CD14-positive monocyte (primary cell): Measurements from ENCODE around the gene ZNF883. TPM values are rescaled to one million over a fixed set of nuclear protein-coding genes. Genes with fewer than 3 reads are reported as not detected.

Experiments used
- DNase-seq, 3 donors: peaks; one replicate each; pipeline ENCODE4 v3.0.0-alpha.2; 2011 to 2022
- H2AFZ ChIP-seq: 2 replicates; pipeline ENCODE4 v1.6.0; 2012; ENCODE audit warnings: mild to moderate bottlenecking, low read depth, low read length, inconsistent platforms; ENCODE audit not compliant: insufficient read depth, poor library complexity, severe bottlenecking
- H3K27ac ChIP-seq, 2 donors: 1 replicate in 1 of 2; 2 replicates in 1 of 2; pipeline ENCODE4 v1.5.1; 2012 to 2013; ENCODE audit warnings: low read length in 2 of 2, control low read depth in 1 of 2, inconsistent platforms in 1 of 2, low read depth in 1 of 2, mild to moderate bottlenecking in 1 of 2
- H3K27me3 ChIP-seq, 2 donors: one replicate each; pipeline versions ENCODE4 v1.6.0 to v1.6.1; 2011 to 2013; ENCODE audit warnings: low read length in 2 of 2; ENCODE audit not compliant: control insufficient read depth in 2 of 2, insufficient read depth in 2 of 2
- H3K36me3 ChIP-seq, 2 donors: replicated peaks in 1 of 2; 1 replicate in 1 of 2; 2 replicates in 1 of 2; pipeline versions ENCODE4 v1.5.1 to v1.6.1; 2012 to 2013; ENCODE audit warnings: low read length in 2 of 2, control low read depth in 1 of 2, inconsistent platforms in 1 of 2, mild to moderate bottlenecking in 1 of 2; ENCODE audit not compliant: insufficient read depth in 2 of 2, control insufficient read depth in 1 of 2
- H3K4me1 ChIP-seq, 2 donors: 1 replicate in 1 of 2; 2 replicates in 1 of 2; pipeline versions ENCODE4 v1.5.1 to v1.6.1; 2012 to 2013; ENCODE audit warnings: low read length in 2 of 2, control low read depth in 1 of 2, inconsistent platforms in 1 of 2, mild to moderate bottlenecking in 1 of 2, moderate library complexity in 1 of 2; ENCODE audit not compliant: insufficient read depth in 2 of 2, control insufficient read depth in 1 of 2
- H3K4me2 ChIP-seq: replicated peaks from 2 replicates; pipeline ENCODE3; 2012; ENCODE audit warnings: low read length, moderate library complexity, mild to moderate bottlenecking; ENCODE audit not compliant: poor library complexity, severe bottlenecking; ENCODE audit errors: extremely low read depth
- H3K4me3 ChIP-seq, 3 experiments: fragments of 200-600 bp in 1 of 3; sonication (generic) in 1 of 3; replicated peaks in 1 of 3; 1 replicate in 2 of 3; 2 replicates in 1 of 3; pipeline ENCODE4 v1.5.1; 2011 to 2013; ENCODE audit warnings: low read length in 3 of 3, mild to moderate bottlenecking in 3 of 3, control low read depth in 2 of 3, low read depth in 2 of 3, inconsistent platforms in 1 of 3, moderate library complexity in 1 of 3
- H3K79me2 ChIP-seq: 2 replicates; pipeline ENCODE4 v1.6.0; 2012; ENCODE audit warnings: mild to moderate bottlenecking, control low read depth, inconsistent platforms, low read length, moderate library complexity; ENCODE audit not compliant: insufficient read depth
- H3K9ac ChIP-seq: 2 replicates; pipeline ENCODE4 v1.6.0; 2017; ENCODE audit warnings: low read length, mild to moderate bottlenecking; ENCODE audit not compliant: insufficient read depth, poor library complexity, severe bottlenecking
- H3K9me3 ChIP-seq, 2 donors: replicated peaks in 1 of 2; 1 replicate in 1 of 2; 2 replicates in 1 of 2; pipeline versions ENCODE4 v1.5.1 to v1.6.1; 2012 to 2013; ENCODE audit warnings: low read length in 2 of 2, control low read depth in 1 of 2; ENCODE audit not compliant: control insufficient read depth in 1 of 2, insufficient read depth in 1 of 2
- H4K20me1 ChIP-seq: 2 replicates; pipeline ENCODE4 v1.6.0; 2012; ENCODE audit warnings: mild to moderate bottlenecking, low read length, control low read depth, moderate library complexity; ENCODE audit not compliant: insufficient read depth
- H3K27ac Mint-ChIP-seq, 7 donors: one replicate each; pipeline ENCODE4 v1.8.0; 2020; ENCODE audit warnings: mild to moderate bottlenecking in 7 of 7, mixed read lengths in 7 of 7, moderate library complexity in 6 of 7, inconsistent platforms in 2 of 7
- H3K27me3 Mint-ChIP-seq, 3 donors: one replicate each; pipeline ENCODE4 v1.8.0; 2021 to 2022; ENCODE audit warnings: low read depth in 3 of 3, mild to moderate bottlenecking in 3 of 3, mixed read lengths in 3 of 3, moderate library complexity in 3 of 3, inconsistent platforms in 1 of 3
- H3K36me3 Mint-ChIP-seq, 2 donors: one replicate each; pipeline ENCODE4 v1.8.0; 2020; ENCODE audit warnings: mixed read lengths in 2 of 2, inconsistent platforms in 1 of 2, mild to moderate bottlenecking in 1 of 2
- H3K4me1 Mint-ChIP-seq: one replicate; pipeline ENCODE4 v1.8.0; 2020; ENCODE audit warnings: mild to moderate bottlenecking, mixed read lengths
- H3K4me3 Mint-ChIP-seq, 2 donors: one replicate each; pipeline ENCODE4 v1.8.0; 2020; ENCODE audit warnings: mild to moderate bottlenecking in 2 of 2, mixed read lengths in 2 of 2, moderate library complexity in 1 of 2
- H3K9me3 Mint-ChIP-seq, 7 donors: one replicate each; pipeline ENCODE4 v1.8.0; 2020 to 2022; ENCODE audit warnings: mixed read lengths in 7 of 7, mild to moderate bottlenecking in 6 of 7, moderate library complexity in 6 of 7, inconsistent platforms in 2 of 7
- CTCF ChIP-seq: fragments of 200-600 bp; IDR thresholded peaks from one replicate; pipeline ENCODE4 v1.8.0; 2022; ENCODE audit warnings: antibody characterized with exemption, mild to moderate bottlenecking
- WGBS: methylation state at CpG from one replicate; pipeline ENCODE4 v1.1.5; 2013; ENCODE audit warnings: missing lambda C conversion rate; ENCODE audit not compliant: insufficient coverage; 5-methylcytosine and 5-hydroxymethylcytosine counted together
- intact Hi-C, 2 donors: fragments of 100-400 bp; cut with micrococcal nuclease; formaldehyde crosslinking; loops; one replicate each; pipeline versions ENCODE4 v1.15.0 to v1.15.1; 2023
- polyA plus RNA-seq, 3 donors: library from polyadenylated mRNA; depleted of rRNA in 1 of 3; unstranded in 2 of 3; stranded (reverse) in 1 of 3; fragments of 300-500 nt in 2 of 3; fragments of >200 nt in 1 of 3; fragmentation: Illumina TruSeq in 2 of 3; gene quantifications; 1 replicate in 2 of 3; 2 replicates in 1 of 3; pipeline ENCODE4 v1.2.3, GENCODE V29; 2012 to 2021

Gene ZNF883
- polyA plus RNA-seq, 3 donors: 0.14 to 0.29 TPM; not detected in 1

DNA sequence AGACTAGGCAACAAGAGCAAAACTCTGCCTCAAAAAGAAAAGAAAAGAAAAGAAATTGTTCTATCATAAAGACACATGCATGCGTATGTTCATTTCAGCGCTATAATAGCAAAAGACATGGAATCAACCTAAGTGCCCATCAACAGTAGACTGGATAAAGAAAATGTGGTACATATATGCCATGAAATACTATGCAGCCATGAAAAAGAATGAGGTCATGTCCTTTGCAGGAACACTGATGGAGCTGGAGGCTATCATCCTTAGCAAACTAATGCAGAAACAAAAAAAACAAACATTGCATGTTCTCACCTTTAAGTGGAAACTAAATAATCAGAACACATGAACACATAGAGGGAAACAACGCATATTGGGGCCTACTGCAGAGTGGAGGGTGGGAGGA lies 6.3 kb upstream of the ZNF883 start:
- Histone ChIP-seq H3K27ac (no peak overlapping the region), H3K36me3 (no peaks in the 10 kb centered on the region), H3K9ac (no peak overlapping the region), H2AFZ (no peak overlapping the region), H3K27me3 (no peaks in the 10 kb centered on the region), H3K4me1 (no peaks in the 10 kb centered on the region), H3K9me3 (peaks cover 22 to 54% of the 10 kb centered on the region in 2 donors), H3K4me2 (no peak overlapping the region), H4K20me1 (no peaks in the 10 kb centered on the region), H3K4me3 (no peak overlapping the region), H3K79me2 (no peaks in the 10 kb centered on the region)
- intact Hi-C loops: no loop called here
- no peak for TF ChIP-seq CTCF
- no CpG with 5 or more reads among the region's 3 CpGs for WGBS
- peaks cover 1 to 3% (median 1%) of the 10 kb centered on the region in 3 donors for H3K27me3 Mint-ChIP-seq
- peaks cover 3% of the 10 kb centered on the region for H3K4me1 Mint-ChIP-seq
- no peak for DNase-seq
- H3K27ac Mint-ChIP-seq: no peak overlapping the region
- H3K36me3 Mint-ChIP-seq: no peaks in the 10 kb centered on the region
- H3K4me3 Mint-ChIP-seq: no peak overlapping the region
- H3K9me3 Mint-ChIP-seq: peaks cover 19 to 73% (median 57%) of the 10 kb centered on the region in 7 donors

DNA sequence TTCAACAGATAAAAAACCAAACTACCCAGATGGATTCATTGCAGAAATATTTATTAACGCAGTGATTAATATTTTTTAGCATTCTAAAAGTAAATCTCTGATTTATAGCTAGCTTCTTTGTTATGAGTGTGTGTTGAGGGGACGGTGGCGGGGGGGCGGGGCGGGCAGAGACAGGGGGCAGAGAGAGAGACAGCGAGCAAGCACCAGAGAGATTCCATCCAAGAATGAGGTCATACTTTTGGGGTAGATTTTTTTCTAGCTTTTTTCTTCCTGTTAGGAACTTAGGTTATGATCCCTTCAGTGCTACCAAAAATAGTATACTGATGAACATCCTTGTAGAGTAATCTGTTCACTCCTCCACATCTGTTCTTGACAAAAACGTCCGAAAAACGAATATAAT lies 500 bp upstream of the ZNF883 start:
- Histone ChIP-seq H3K4me3 (peak overlapping the region in 1 of 3 experiments; percentile 60), H3K36me3 (no peaks in the 10 kb centered on the region), H3K9ac (no peak overlapping the region), H3K27ac (no peak overlapping the region), H3K79me2 (no peaks in the 10 kb centered on the region), H3K27me3 (peaks cover 0 to 10% of the 10 kb centered on the region in 2 donors), H4K20me1 (no peaks in the 10 kb centered on the region), H3K9me3 (peaks cover 30 to 62% of the 10 kb centered on the region in 2 donors), H2AFZ (no peak overlapping the region), H3K4me2 (peak overlapping the region; percentile 29), H3K4me1 (no peaks in the 10 kb centered on the region)
- peaks cover 12 to 20% (median 15%) of the 10 kb centered on the region in 3 donors for H3K27me3 Mint-ChIP-seq
- no peak for DNase-seq
- peaks cover 0 to 6% of the 10 kb centered on the region in 2 donors for H3K36me3 Mint-ChIP-seq
- no peak overlapping the region for H3K27ac Mint-ChIP-seq
- H3K9me3 Mint-ChIP-seq: peaks cover 25 to 84% (median 60%) of the 10 kb centered on the region in 7 donors
- intact Hi-C loops: no loop called here
- peak overlapping the region in 1 of 2 donors; percentile 87 for H3K4me3 Mint-ChIP-seq
- peaks cover 12% of the 10 kb centered on the region for H3K4me1 Mint-ChIP-seq
- no CpG with 5 or more reads among the region's 9 CpGs for WGBS
- no peak for TF ChIP-seq CTCF
